ENCODE measurements around the gene GPN3. TPM values are rescaled to one million over a fixed set of nuclear protein-coding genes. Genes with fewer than 3 reads are reported as not detected.
"Not testable (repeated sequence)": the region's sequence is repeated elsewhere in the genome, so short reads cannot be mapped to it uniquely, and the experiment has no call there.

The GPN3 gene
- total and polyA plus RNA-seq, 4 experiments from 2014 or later = 12.5 to 43.4 (median 22.8) TPM

- H3K36me3 Mint-ChIP-seq = peaks cover 3 to 22% of the 10 kb centered on the region in 2 donors
- H3K36me3 ChIP-seq (ENCODE audit: insufficient read depth, low read length); H3K4me3 ChIP-seq (ENCODE audit: low read length in 2 of 2); H3K27me3 ChIP-seq (ENCODE audit: insufficient read depth, low read length); H3K4me3 Mint-ChIP-seq; H3K27ac Mint-ChIP-seq; H3K27me3 Mint-ChIP-seq; H3K9me3 ChIP-seq (ENCODE audit: control insufficient read depth in 1 of 2, low read length in 2 of 2); DNase-seq; H3K9me3 Mint-ChIP-seq; H3K27ac ChIP-seq (ENCODE audit: low read depth, low read length); intact Hi-C loops (cut with micrococcal nuclease): not testable (repeated sequence)
- CTCF ChIA-PET (ENCODE audit: partially characterized antibody) = interaction anchor here (5.0 kb wide), 1 partner anchor 26 kb away, joined by 32 read pairs; no protein-coding TSS in a partner anchor
- POLR2A ChIA-PET (ENCODE audit: partially characterized antibody) = interaction anchor here (2.2 kb wide), 1 partner anchor 26 kb away, joined by 12 read pairs; no protein-coding TSS in a partner anchor
- H3K4me1 Mint-ChIP-seq = peaks cover 13 to 34% (median 22%) of the 10 kb centered on the region in 4 donors
- H3K4me1 ChIP-seq (ENCODE audit: insufficient read depth, low read length) = peaks cover 31% of the 10 kb centered on the region
These were observed 62.9 kb downstream of the GPN3 start for GRCh38 chr12:110405126-110405662.

GRCh38 chr12:110403976-110404682 lies 63.9 kb downstream of the GPN3 start:
- Mint-ChIP-seq H3K27ac (peak overlapping the region in 6 of 7 donors; percentile 98 to 99 (median 99)), H3K4me3 (peak overlapping the region; percentile 98 to 100 (median 100)), H3K36me3 (peaks cover 6 to 28% of the 10 kb centered on the region in 2 donors), H3K27me3 (no peaks in the 10 kb centered on the region), H3K4me1 (peaks cover 18 to 43% (median 28%) of the 10 kb centered on the region in 4 donors), H3K9me3 (no peaks in the 10 kb centered on the region)
- Histone ChIP-seq H3K27ac (ENCODE audit: low read depth, low read length) (peak overlapping the region; percentile 82), H3K4me3 (ENCODE audit: low read length in 2 of 2) (peak overlapping the region; percentile 80 to 93), H3K4me1 (ENCODE audit: insufficient read depth, low read length) (peaks cover 32% of the 10 kb centered on the region), H3K9me3 (ENCODE audit: control insufficient read depth in 1 of 2, low read length in 2 of 2) (no peaks in the 10 kb centered on the region), H3K27me3 (ENCODE audit: insufficient read depth, low read length) (no peaks in the 10 kb centered on the region), H3K36me3 (ENCODE audit: insufficient read depth, low read length) (peaks cover 7% of the 10 kb centered on the region)
- DNase-seq = peak; percentile 76 to 84 (median 81)
- POLR2A ChIA-PET (ENCODE audit: partially characterized antibody) = interaction anchor here (0.6 to 2.2 kb wide), 8 partner anchors 11 to 1436 kb away, joined by 3 to 12 read pairs (median 4); partner anchors contain the start of genes ARPC3, FAM216A and GPN3
- intact Hi-C loops (cut with micrococcal nuclease) = loop anchor here (1.0 to 5.0 kb wide), 5 partner anchors 27 to 692 kb away; partner anchors contain the start of genes ATP2A2, FAM222A and PPP1CC
- CTCF ChIA-PET (ENCODE audit: partially characterized antibody) = interaction anchor here (1.0 to 5.0 kb wide), 2 partner anchors 27 to 46 kb away, joined by 3 to 32 read pairs; partner anchors contain the start of gene ARPC3

GRCh38 chr12:110403146-110403975 lies 64.7 kb downstream of the GPN3 start, which contains the start of gene ANAPC7:
TSS of gene ANAPC7 (minus strand) at chr12:110403708. CDS start at chr12:110403627, 81 bp downstream.
- Mint-ChIP-seq H3K36me3 (peaks cover 6 to 29% of the 10 kb centered on the region in 2 donors), H3K4me3 (peak within 1 kb of the TSS; percentile 98 to 100 (median 100)), H3K4me1 (peaks cover 18 to 44% (median 30%) of the 10 kb centered on the region in 4 donors), H3K9me3 (no peaks in the 10 kb centered on the region), H3K27ac (peak within 1 kb of the TSS in 6 of 7 donors; percentile 98 to 99 (median 99)), H3K27me3 (no peaks in the 10 kb centered on the region)
- Histone ChIP-seq H3K4me1 (ENCODE audit: insufficient read depth, low read length) (peaks cover 32% of the 10 kb centered on the region), H3K4me3 (ENCODE audit: low read length in 2 of 2) (peak within 1 kb of the TSS; percentile 80 to 93), H3K27ac (ENCODE audit: low read depth, low read length) (peak within 1 kb of the TSS; percentile 82), H3K36me3 (ENCODE audit: insufficient read depth, low read length) (peaks cover 7% of the 10 kb centered on the region), H3K27me3 (ENCODE audit: insufficient read depth, low read length) (no peaks in the 10 kb centered on the region), H3K9me3 (ENCODE audit: control insufficient read depth in 1 of 2, low read length in 2 of 2) (no peaks in the 10 kb centered on the region)
- intact Hi-C loops (cut with micrococcal nuclease) = loop anchor here (1.0 to 5.0 kb wide), 4 partner anchors 28 to 691 kb away; partner anchors contain the start of genes ATP2A2, FAM222A and PPP1CC
- peak; percentile 88 to 90 (median 89) for DNase-seq
- POLR2A ChIA-PET (ENCODE audit: partially characterized antibody) = interaction anchor here (0.6 to 2.2 kb wide), 7 partner anchors 10 to 282 kb away, joined by 3 to 12 read pairs (median 3); partner anchors contain the start of genes ARPC3, FAM216A and GPN3
- CTCF ChIA-PET (ENCODE audit: partially characterized antibody) = interaction anchor here (1.0 to 5.0 kb wide), 2 partner anchors 28 to 47 kb away, joined by 3 to 32 read pairs; partner anchors contain the start of gene ARPC3

Other genes with a start within 250 kb of the GPN3 start
- gene ATP2A2, start 187.0 kb downstream of the GPN3 start, total RNA-seq = 10 to 100 TPM; 90.4 to 91.0 TPM
- gene ATP2A2, start 187.0 kb downstream of the GPN3 start, polyA plus RNA-seq = 1 to 10 TPM; 1.8 to 5.5 TPM
- 10 to 100 TPM; 69.9 to 70.1 TPM for gene ANAPC7, start 64.5 kb downstream of the GPN3 start, total RNA-seq
- gene ANAPC7, start 64.5 kb downstream of the GPN3 start, polyA plus RNA-seq = 10 to 100 TPM; 28.8 to 30.8 TPM
- gene ARPC3, start 17.9 kb downstream of the GPN3 start, total RNA-seq = 100 to 1,000 TPM; 191 to 203 TPM
- 100 to 1,000 TPM; 681 to 809 TPM for gene ARPC3, start 17.9 kb downstream of the GPN3 start, polyA plus RNA-seq
- gene FAM216A, start 588 bp upstream of the GPN3 start, total RNA-seq = 10 to 100 TPM; 16.4 to 16.9 TPM
- 1 to 10 TPM; 7.5 to 8.9 TPM for gene FAM216A, start 588 bp upstream of the GPN3 start, polyA plus RNA-seq
- gene VPS29, start 33.9 kb upstream of the GPN3 start, total RNA-seq = 100 to 1,000 TPM; 117 to 121 TPM
- 100 to 1,000 TPM; 164 to 237 TPM for gene VPS29, start 33.9 kb upstream of the GPN3 start, polyA plus RNA-seq
- gene RAD9B, start 34.1 kb upstream of the GPN3 start, total RNA-seq = 1 to 10 TPM; 1.1 to 2.1 TPM
- gene RAD9B, start 34.1 kb upstream of the GPN3 start, polyA plus RNA-seq = under 1 TPM; 0.19 to 0.64 TPM
- 10 to 100 TPM; 32.6 to 35.6 TPM for gene PPTC7, start 115.1 kb upstream of the GPN3 start, total RNA-seq
- gene PPTC7, start 115.1 kb upstream of the GPN3 start, polyA plus RNA-seq = 10 to 100 TPM in 1 of 2 donors, 1 to 10 TPM in 1; 4.7 to 12.6 TPM
- 1 to 10 TPM; 5.8 to 7.7 TPM for gene TCTN1, start 145.9 kb upstream of the GPN3 start, total RNA-seq
- 1 to 10 TPM; 5.9 to 6.1 TPM for gene TCTN1, start 145.9 kb upstream of the GPN3 start, polyA plus RNA-seq
- 1 to 10 TPM; 6.4 to 7.8 TPM for gene HVCN1, start 220.9 kb upstream of the GPN3 start, total RNA-seq
- 10 to 100 TPM in 1 of 2 donors, 1 to 10 TPM in 1; 7.4 to 16.4 TPM for gene HVCN1, start 220.9 kb upstream of the GPN3 start, polyA plus RNA-seq

Measured in CD4-positive, alpha-beta memory T cell (primary cell).